Measurements from ENCODE around the gene LHX8. TPM values are rescaled to one million over a fixed set of nuclear protein-coding genes. Genes with fewer than 3 reads are reported as not detected.

Gene LHX8
- total and polyA plus RNA-seq, 2 donors (not counting 1 experiment from before 2014, with no cell fraction given), result not detected

DNA sequence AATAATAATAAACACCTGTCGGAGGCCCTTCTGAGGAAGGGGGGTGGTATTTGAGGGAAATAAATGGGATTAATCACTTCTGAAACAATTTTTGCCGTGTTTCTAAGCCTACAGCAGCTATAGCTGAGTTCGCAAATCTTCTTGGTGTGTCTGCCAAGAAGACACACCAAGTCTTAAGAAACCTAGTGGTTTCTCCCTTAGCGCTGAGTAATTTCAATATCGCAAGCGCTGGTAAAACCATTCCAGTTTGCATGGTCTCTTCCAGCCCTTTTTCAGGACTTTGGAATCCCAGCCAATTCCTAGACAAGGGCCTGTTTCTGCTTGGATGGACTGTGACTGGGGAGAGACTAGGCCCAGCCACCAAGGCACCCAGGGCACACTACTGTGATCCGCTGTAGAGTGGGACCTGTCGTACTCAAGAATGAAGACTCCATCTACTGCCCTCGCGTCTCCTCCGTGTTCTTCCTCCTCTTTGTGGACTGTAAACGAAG is 7.5 kb upstream of the LHX8 start:
- H3K4me2 ChIP-seq (replicated peaks; ENCODE audit: low read depth, low read length, poor library complexity, severe bottlenecking), result no peak overlapping the region
- H3K4me1 Mint-ChIP-seq, result no peaks in the 10 kb centered on the region
- H2AFZ ChIP-seq (ENCODE audit: insufficient read depth, low read depth, low read length, poor library complexity, severe bottlenecking), result no peak overlapping the region
- intact Hi-C loops (cut with micrococcal nuclease), result no loop called here
- H3K79me2 ChIP-seq (ENCODE audit: control insufficient read depth, insufficient read depth, low read length), result no peaks in the 10 kb centered on the region
- H3K27me3 Mint-ChIP-seq, result peaks cover 49% of the 10 kb centered on the region
- WGBS (ENCODE audit: insufficient coverage), result 20% methylated on average over 11 of the region's 12 CpGs
- H3K9me3 ChIP-seq (ENCODE audit: control extremely low read depth in 1 of 3, control insufficient read depth in 2 of 3, insufficient read depth in 1 of 3, low read length in 2 of 3), result peaks cover 0 to 46% (median 1%) of the 10 kb centered on the region in 3 donors
- TF ChIP-seq, protein P1, sequence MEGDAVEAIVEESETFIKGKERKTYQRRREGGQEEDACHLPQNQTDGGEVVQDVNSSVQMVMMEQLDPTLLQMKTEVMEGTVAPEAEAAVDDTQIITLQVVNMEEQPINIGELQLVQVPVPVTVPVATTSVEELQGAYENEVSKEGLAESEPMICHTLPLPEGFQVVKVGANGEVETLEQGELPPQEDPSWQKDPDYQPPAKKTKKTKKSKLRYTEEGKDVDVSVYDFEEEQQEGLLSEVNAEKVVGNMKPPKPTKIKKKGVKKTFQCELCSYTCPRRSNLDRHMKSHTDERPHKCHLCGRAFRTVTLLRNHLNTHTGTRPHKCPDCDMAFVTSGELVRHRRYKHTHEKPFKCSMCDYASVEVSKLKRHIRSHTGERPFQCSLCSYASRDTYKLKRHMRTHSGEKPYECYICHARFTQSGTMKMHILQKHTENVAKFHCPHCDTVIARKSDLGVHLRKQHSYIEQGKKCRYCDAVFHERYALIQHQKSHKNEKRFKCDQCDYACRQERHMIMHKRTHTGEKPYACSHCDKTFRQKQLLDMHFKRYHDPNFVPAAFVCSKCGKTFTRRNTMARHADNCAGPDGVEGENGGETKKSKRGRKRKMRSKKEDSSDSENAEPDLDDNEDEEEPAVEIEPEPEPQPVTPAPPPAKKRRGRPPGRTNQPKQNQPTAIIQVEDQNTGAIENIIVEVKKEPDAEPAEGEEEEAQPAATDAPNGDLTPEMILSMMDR (IDR thresholded peaks at IDR 0.05), result no peak
- TF ChIP-seq EZH2 (IDR thresholded peaks at IDR 0.05; ENCODE audit: borderline replicate concordance, insufficient read depth, low read depth, low read length, poor library complexity, severe bottlenecking), result no peak
- peaks cover 0 to 65% (median 34%) of the 10 kb centered on the region in 4 experiments for H3K27me3 ChIP-seq (replicated peaks in 1 of 4; ENCODE audit: control extremely low read depth in 1 of 4, control insufficient read depth in 3 of 4, insufficient read depth in 4 of 4, low read length in 3 of 4)
- DNase-seq (no peak), ATAC-seq (ENCODE audit: low read depth) (no peak)
- no peak overlapping the region for H3K27ac ChIP-seq (ENCODE audit: low read length in 2 of 2)
- no peak overlapping the region for H3K27ac Mint-ChIP-seq
- H3K4me3 Mint-ChIP-seq, result no peak overlapping the region
- no peaks in the 10 kb centered on the region for H4K20me1 ChIP-seq (ENCODE audit: control insufficient read depth, insufficient read depth, low read length, poor library complexity, severe bottlenecking)
- H3K9me3 Mint-ChIP-seq (ENCODE audit: insufficient read depth), result no peaks in the 10 kb centered on the region
- ChIA-PET CTCF (no interaction called here), POLR2A (no interaction called here)
- H3K4me1 ChIP-seq (ENCODE audit: control insufficient read depth in 2 of 2, insufficient read depth in 2 of 2, low read length in 2 of 2), result no peaks in the 10 kb centered on the region
- H3K9ac ChIP-seq (ENCODE audit: low read length), result no peak overlapping the region
- H3K4me3 ChIP-seq (ENCODE audit: control extremely low read depth in 1 of 5, extremely low read depth in 1 of 5, insufficient read depth in 1 of 5, low read depth in 2 of 5, low read length in 4 of 5), result no peak overlapping the region
- no peaks in the 10 kb centered on the region for H3K36me3 ChIP-seq (replicated peaks in 1 of 2; ENCODE audit: control extremely low read depth in 1 of 2, control insufficient read depth in 1 of 2, extremely low read depth in 1 of 2, insufficient read depth in 2 of 2, low read length in 1 of 2)

DNA sequence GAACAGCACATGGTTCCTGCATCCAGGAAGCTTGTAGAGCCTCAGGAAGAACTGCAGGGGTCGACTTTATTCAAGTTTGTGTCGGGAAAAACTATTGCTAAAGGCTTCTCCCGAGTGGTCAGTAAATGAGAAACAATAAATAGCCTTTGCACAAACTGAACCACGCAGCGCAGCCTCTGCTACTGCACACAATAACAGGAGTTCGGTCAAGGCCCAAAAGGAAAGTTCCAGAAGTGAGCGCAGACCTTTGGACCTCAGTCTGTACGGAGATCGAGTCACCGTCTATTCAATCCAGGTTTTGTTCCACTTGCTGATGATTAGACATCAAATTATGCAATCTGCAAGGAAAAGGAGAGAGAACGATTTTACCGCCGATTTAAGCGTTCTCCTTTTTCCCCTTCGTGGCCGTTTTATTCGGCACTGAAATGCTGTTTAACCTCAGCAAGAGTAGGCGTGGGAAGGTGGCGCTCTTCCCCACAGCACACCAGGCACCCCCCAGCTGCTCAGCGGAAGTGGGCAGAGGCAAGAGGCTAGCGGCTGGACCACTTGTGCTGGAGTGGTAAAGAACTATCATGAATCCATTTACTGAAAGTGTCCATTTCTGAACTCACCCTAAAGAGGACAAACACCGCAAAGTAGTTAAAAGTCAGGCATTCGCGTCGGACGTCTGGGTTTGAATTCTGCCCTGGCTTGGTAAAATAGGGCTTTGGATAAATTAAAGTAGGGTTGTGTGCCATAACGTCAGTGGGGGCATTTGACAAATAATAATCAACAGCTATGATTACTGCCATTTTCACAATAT is 6.1 kb upstream of the LHX8 start:
- H3K27me3 Mint-ChIP-seq, result peaks cover 61% of the 10 kb centered on the region
- H4K20me1 ChIP-seq (ENCODE audit: control insufficient read depth, insufficient read depth, low read length, poor library complexity, severe bottlenecking), result no peaks in the 10 kb centered on the region
- H2AFZ ChIP-seq (ENCODE audit: insufficient read depth, low read depth, low read length, poor library complexity, severe bottlenecking), result no peak overlapping the region
- no peak overlapping the region for H3K4me3 Mint-ChIP-seq
- no peaks in the 10 kb centered on the region for H3K79me2 ChIP-seq (ENCODE audit: control insufficient read depth, insufficient read depth, low read length)
- H3K9ac ChIP-seq (ENCODE audit: low read length), result no peak overlapping the region
- H3K9me3 ChIP-seq (ENCODE audit: control extremely low read depth in 1 of 3, control insufficient read depth in 2 of 3, insufficient read depth in 1 of 3, low read length in 2 of 3), result peaks cover 0 to 56% (median 2%) of the 10 kb centered on the region in 3 donors
- peaks cover 0 to 79% (median 43%) of the 10 kb centered on the region in 4 experiments for H3K27me3 ChIP-seq (replicated peaks in 1 of 4; ENCODE audit: control extremely low read depth in 1 of 4, control insufficient read depth in 3 of 4, insufficient read depth in 4 of 4, low read length in 3 of 4)
- no peak overlapping the region for H3K27ac ChIP-seq (ENCODE audit: low read length in 2 of 2)
- no peaks in the 10 kb centered on the region for H3K9me3 Mint-ChIP-seq (ENCODE audit: insufficient read depth)
- no peak overlapping the region for H3K4me3 ChIP-seq (ENCODE audit: control extremely low read depth in 1 of 5, extremely low read depth in 1 of 5, insufficient read depth in 1 of 5, low read depth in 2 of 5, low read length in 4 of 5)
- H3K4me1 Mint-ChIP-seq, result no peaks in the 10 kb centered on the region
- ChIA-PET CTCF (no interaction called here), POLR2A (no interaction called here)
- intact Hi-C loops (cut with micrococcal nuclease), result no loop called here
- no peak overlapping the region for H3K27ac Mint-ChIP-seq
- TF ChIP-seq EZH2 (IDR thresholded peaks at IDR 0.05; ENCODE audit: borderline replicate concordance, insufficient read depth, low read depth, low read length, poor library complexity, severe bottlenecking), result no peak
- TF ChIP-seq, protein P1 (IDR thresholded peaks at IDR 0.05), result no peak
- H3K4me1 ChIP-seq (ENCODE audit: control insufficient read depth in 2 of 2, insufficient read depth in 2 of 2, low read length in 2 of 2), result no peaks in the 10 kb centered on the region
- WGBS (ENCODE audit: insufficient coverage), result 10% methylated on average over 12 of the region's 27 CpGs
- ATAC-seq (ENCODE audit: low read depth), result no peak
- H3K4me2 ChIP-seq (replicated peaks; ENCODE audit: low read depth, low read length, poor library complexity, severe bottlenecking), result no peak overlapping the region
- no peak for DNase-seq
- H3K36me3 ChIP-seq (replicated peaks in 1 of 2; ENCODE audit: control extremely low read depth in 1 of 2, control insufficient read depth in 1 of 2, extremely low read depth in 1 of 2, insufficient read depth in 2 of 2, low read length in 1 of 2), result no peaks in the 10 kb centered on the region
